Upper lobe of left lung (tissue), 4 donors: ENCODE data around the gene COX6B2.

Source experiments
- EP300 ChIP-seq, 4 donors: sonication (generic); formaldehyde crosslinking; IDR thresholded peaks; one replicate each; pipeline ENCODE4 v1.5.1; 2017; ENCODE audit warnings: antibody characterized with exemption in 4 of 4, control low read depth in 2 of 4
- POLR2A ChIP-seq, 4 donors: fragments of 450-650 bp; IDR thresholded peaks; one replicate each; pipeline ENCODE4 v1.5.1; 2016 to 2017; ENCODE audit warnings: antibody characterized with exemption in 4 of 4, mild to moderate bottlenecking in 2 of 4
- POLR2AphosphoS5 ChIP-seq, 2 donors: sonication (generic); formaldehyde crosslinking; IDR thresholded peaks; one replicate each; pipeline ENCODE4 v1.5.1; 2017; ENCODE audit warnings: antibody characterized with exemption in 2 of 2
- TF ChIP-seq, protein P1 (sequence below), 6 experiments: fragments of 450-650 bp in 4 of 6; fragments of 200-600 bp in 2 of 6; sonication (generic) in 2 of 6; IDR thresholded peaks; one replicate each; pipeline ENCODE4 v1.5.1; 2016 to 2019; ENCODE audit warnings: antibody characterized with exemption in 6 of 6

DNA sequence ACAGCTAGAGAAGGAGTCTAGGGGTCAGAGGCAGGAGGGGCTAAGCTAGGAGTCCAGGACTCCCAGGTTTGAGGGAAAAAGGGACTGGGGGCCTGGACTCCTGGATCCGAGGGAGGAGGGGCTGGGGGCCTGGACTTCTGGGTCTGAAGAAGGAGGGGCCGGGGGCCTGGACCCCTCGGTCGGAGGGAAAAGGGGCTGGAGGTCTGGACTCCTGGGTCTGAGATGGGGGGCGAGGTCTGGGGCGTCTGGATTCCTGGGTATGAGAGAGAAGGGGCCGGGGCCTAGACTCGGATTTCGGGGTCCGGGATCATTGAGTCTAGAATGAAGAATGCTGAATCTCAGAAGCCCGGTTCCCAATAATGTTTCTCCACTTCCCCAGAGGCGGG is 52.2 kb downstream of the COX6B2 start:
- TF ChIP-seq POLR2A (IDR thresholded peaks at IDR 0.05) (no peak), EP300 (IDR thresholded peaks at IDR 0.05) (no peak), POLR2AphosphoS5 (IDR thresholded peaks at IDR 0.05) (no peak)
- TF ChIP-seq, protein P1, sequence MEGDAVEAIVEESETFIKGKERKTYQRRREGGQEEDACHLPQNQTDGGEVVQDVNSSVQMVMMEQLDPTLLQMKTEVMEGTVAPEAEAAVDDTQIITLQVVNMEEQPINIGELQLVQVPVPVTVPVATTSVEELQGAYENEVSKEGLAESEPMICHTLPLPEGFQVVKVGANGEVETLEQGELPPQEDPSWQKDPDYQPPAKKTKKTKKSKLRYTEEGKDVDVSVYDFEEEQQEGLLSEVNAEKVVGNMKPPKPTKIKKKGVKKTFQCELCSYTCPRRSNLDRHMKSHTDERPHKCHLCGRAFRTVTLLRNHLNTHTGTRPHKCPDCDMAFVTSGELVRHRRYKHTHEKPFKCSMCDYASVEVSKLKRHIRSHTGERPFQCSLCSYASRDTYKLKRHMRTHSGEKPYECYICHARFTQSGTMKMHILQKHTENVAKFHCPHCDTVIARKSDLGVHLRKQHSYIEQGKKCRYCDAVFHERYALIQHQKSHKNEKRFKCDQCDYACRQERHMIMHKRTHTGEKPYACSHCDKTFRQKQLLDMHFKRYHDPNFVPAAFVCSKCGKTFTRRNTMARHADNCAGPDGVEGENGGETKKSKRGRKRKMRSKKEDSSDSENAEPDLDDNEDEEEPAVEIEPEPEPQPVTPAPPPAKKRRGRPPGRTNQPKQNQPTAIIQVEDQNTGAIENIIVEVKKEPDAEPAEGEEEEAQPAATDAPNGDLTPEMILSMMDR (IDR thresholded peaks at IDR 0.05) = no peak
